ENCODE results near the gene TRPC4AP. TPM values are rescaled to one million over a fixed set of nuclear protein-coding genes. Genes with fewer than 3 reads are reported as not detected.

TRPC4AP gene
- total and polyA plus RNA-seq, 9 donors: 30.5 to 51.8 (median 40.7) TPM

DNA sequence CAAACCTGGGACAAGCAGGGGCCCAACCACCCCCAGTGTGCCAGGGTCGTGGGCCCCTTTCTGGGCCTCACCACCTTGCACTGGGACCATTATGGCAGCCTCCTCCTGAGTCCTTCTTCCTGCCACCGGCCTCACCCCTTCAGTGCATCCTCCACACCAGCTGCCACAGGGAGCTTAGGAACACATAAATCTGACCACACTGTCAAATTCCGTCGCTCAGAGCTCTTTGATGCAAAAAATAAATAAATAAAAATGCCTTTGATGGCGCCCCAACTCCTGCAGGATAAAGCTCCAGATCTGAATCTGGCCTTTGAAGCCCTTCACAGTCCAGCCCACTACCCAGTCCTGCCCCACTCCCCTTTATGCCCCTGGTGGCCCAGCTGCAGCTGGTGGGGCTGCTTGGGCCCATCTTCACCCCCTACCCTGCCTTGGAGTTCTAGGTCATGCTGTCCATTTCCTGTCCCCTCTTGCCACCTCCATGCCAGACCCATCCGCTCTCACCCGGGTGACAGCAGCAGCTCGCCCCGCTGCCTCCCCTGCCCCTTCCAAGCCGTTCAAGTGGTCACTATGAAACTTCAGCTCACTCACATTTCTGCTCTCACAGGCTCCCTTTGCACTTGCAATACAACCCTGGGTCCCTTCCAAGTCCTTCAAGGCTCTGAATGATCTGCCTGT, 120.9 kb downstream of the TRPC4AP start:
- Histone ChIP-seq H3K36me3 (no peaks in the 10 kb centered on the region), H3K4me3 (no peak overlapping the region), H3K4me1 (ENCODE audit: insufficient read depth) (no peaks in the 10 kb centered on the region), H3K27me3 (no peaks in the 10 kb centered on the region), H3K27ac (no peak overlapping the region), H3K9me3 (no peaks in the 10 kb centered on the region)
- peak in 2 of 5 donors; percentile 5 to 12 for DNase-seq
- no peak for TF ChIP-seq EP300 (IDR thresholded peaks at IDR 0.05)
- no peak for TF ChIP-seq POLR2A (IDR thresholded peaks at IDR 0.05)
- TF ChIP-seq, protein P1, sequence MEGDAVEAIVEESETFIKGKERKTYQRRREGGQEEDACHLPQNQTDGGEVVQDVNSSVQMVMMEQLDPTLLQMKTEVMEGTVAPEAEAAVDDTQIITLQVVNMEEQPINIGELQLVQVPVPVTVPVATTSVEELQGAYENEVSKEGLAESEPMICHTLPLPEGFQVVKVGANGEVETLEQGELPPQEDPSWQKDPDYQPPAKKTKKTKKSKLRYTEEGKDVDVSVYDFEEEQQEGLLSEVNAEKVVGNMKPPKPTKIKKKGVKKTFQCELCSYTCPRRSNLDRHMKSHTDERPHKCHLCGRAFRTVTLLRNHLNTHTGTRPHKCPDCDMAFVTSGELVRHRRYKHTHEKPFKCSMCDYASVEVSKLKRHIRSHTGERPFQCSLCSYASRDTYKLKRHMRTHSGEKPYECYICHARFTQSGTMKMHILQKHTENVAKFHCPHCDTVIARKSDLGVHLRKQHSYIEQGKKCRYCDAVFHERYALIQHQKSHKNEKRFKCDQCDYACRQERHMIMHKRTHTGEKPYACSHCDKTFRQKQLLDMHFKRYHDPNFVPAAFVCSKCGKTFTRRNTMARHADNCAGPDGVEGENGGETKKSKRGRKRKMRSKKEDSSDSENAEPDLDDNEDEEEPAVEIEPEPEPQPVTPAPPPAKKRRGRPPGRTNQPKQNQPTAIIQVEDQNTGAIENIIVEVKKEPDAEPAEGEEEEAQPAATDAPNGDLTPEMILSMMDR (IDR thresholded peaks at IDR 0.05): no peak
- WGBS, 3 donors: 82 to 86% (median 86%) methylated on average over 10 of the region's 10 CpGs
- intact Hi-C loops (cut with DNase I): no loop called here

- TF ChIP-seq, protein P1 (IDR thresholded peaks at IDR 0.05): no peak
- TF ChIP-seq EP300 (IDR thresholded peaks at IDR 0.05) (no peak), POLR2A (IDR thresholded peaks at IDR 0.05) (no peak)
- Histone ChIP-seq H3K36me3 (no peaks in the 10 kb centered on the region), H3K9me3 (no peaks in the 10 kb centered on the region), H3K27me3 (no peaks in the 10 kb centered on the region), H3K4me1 (ENCODE audit: insufficient read depth) (no peaks in the 10 kb centered on the region), H3K27ac (no peak overlapping the region), H3K4me3 (no peak overlapping the region)
- 85 to 92% (median 91%) methylated on average over 9 of the region's 9 CpGs for WGBS, 3 donors
- no peak for DNase-seq
- intact Hi-C loops (cut with DNase I): no loop called here
These were observed 121.6 kb downstream of the TRPC4AP start for GRCh38 chr20:34970846-34971560.

GRCh38 chr20:34970193-34970840, 122.3 kb downstream of the TRPC4AP start:
- 90 to 97% (median 92%) methylated on average over 7 of the region's 7 CpGs for WGBS, 3 donors
- H3K4me3 ChIP-seq: no peak overlapping the region
- H3K27ac ChIP-seq: no peak overlapping the region
- H3K27me3 ChIP-seq: no peaks in the 10 kb centered on the region
- no peak for TF ChIP-seq EP300 (IDR thresholded peaks at IDR 0.05)
- no peak for TF ChIP-seq POLR2A (IDR thresholded peaks at IDR 0.05)
- TF ChIP-seq, protein P1 (IDR thresholded peaks at IDR 0.05): no peak
- peak in 1 of 5 donors; percentile 7 for DNase-seq
- intact Hi-C loops (cut with DNase I): no loop called here
- H3K36me3 ChIP-seq: no peaks in the 10 kb centered on the region
- H3K9me3 ChIP-seq: no peaks in the 10 kb centered on the region
- no peaks in the 10 kb centered on the region for H3K4me1 ChIP-seq (ENCODE audit: insufficient read depth)

GRCh38 chr20:34968042-34968775, 124.4 kb downstream of the TRPC4AP start:
- TF ChIP-seq POLR2A (IDR thresholded peaks at IDR 0.05) (no peak), EP300 (IDR thresholded peaks at IDR 0.05) (no peak)
- TF ChIP-seq, protein P1 (IDR thresholded peaks at IDR 0.05): no peak
- Histone ChIP-seq H3K36me3 (no peaks in the 10 kb centered on the region), H3K27ac (no peak overlapping the region), H3K4me3 (no peak overlapping the region), H3K27me3 (no peaks in the 10 kb centered on the region), H3K4me1 (ENCODE audit: insufficient read depth) (no peaks in the 10 kb centered on the region), H3K9me3 (no peaks in the 10 kb centered on the region)
- DNase-seq: no peak
- 60 to 61% (median 61%) methylated on average over 7 of the region's 7 CpGs for WGBS, 3 donors
- intact Hi-C loops (cut with DNase I): no loop called here
